ENCODE measurements around the gene ESRRA. TPM values are rescaled to one million over a fixed set of nuclear protein-coding genes. Genes with fewer than 3 reads are reported as not detected.

Gene ESRRA
- total and polyA plus RNA-seq, 2 of the 13 experiments (the other 11 are each of a cell fraction or from before 2014, with no cell fraction given) = 18.1 to 36.3 TPM

- TF ChIP-seq, protein P1, sequence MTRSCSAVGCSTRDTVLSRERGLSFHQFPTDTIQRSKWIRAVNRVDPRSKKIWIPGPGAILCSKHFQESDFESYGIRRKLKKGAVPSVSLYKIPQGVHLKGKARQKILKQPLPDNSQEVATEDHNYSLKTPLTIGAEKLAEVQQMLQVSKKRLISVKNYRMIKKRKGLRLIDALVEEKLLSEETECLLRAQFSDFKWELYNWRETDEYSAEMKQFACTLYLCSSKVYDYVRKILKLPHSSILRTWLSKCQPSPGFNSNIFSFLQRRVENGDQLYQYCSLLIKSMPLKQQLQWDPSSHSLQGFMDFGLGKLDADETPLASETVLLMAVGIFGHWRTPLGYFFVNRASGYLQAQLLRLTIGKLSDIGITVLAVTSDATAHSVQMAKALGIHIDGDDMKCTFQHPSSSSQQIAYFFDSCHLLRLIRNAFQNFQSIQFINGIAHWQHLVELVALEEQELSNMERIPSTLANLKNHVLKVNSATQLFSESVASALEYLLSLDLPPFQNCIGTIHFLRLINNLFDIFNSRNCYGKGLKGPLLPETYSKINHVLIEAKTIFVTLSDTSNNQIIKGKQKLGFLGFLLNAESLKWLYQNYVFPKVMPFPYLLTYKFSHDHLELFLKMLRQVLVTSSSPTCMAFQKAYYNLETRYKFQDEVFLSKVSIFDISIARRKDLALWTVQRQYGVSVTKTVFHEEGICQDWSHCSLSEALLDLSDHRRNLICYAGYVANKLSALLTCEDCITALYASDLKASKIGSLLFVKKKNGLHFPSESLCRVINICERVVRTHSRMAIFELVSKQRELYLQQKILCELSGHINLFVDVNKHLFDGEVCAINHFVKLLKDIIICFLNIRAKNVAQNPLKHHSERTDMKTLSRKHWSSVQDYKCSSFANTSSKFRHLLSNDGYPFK (CRISPR knock-in tag; IDR thresholded peaks at IDR 0.05; ENCODE audit: borderline replicate concordance) = peak; percentile 46; the same call in 1 of the 2 replicates
- TF ChIP-seq ZNF326 (CRISPR knock-in tag; IDR thresholded peaks at IDR 0.05; ENCODE audit: borderline replicate concordance) (0 out of 2 replicates have a peak, but pooled peaks have one; percentile 59), KDM2A (CRISPR knock-in tag; IDR thresholded peaks at IDR 0.05; ENCODE audit: borderline replicate concordance, low read depth) (peak; percentile 79), RFX3 (CRISPR knock-in tag; IDR thresholded peaks at IDR 0.05) (peak; percentile 92), TOE1 (CRISPR knock-in tag; IDR thresholded peaks at IDR 0.05) (no peak), BHLHE40 (IDR thresholded peaks at IDR 0.05; ENCODE audit: low read length) (no peak), ATF7-NPFF (CRISPR knock-in tag; IDR thresholded peaks at IDR 0.05; ENCODE audit: low read depth) (no peak), SNAPC2 (CRISPR knock-in tag; IDR thresholded peaks at IDR 0.05) (peak; percentile 70; the same call in 1 of the 2 replicates), ZNF816 (CRISPR knock-in tag; IDR thresholded peaks at IDR 0.05; ENCODE audit: borderline replicate concordance) (no peak), ZNF383 (CRISPR knock-in tag; IDR thresholded peaks at IDR 0.05; ENCODE audit: borderline replicate concordance) (no peak), ZNF275 (CRISPR knock-in tag; IDR thresholded peaks at IDR 0.05; ENCODE audit: borderline replicate concordance) (0 out of 2 replicates have a peak, but pooled peaks have one; percentile 13), PHF21A (CRISPR knock-in tag; IDR thresholded peaks at IDR 0.05) (no peak), MAX (IDR thresholded peaks at IDR 0.05) (peak; percentile 45), U2AF1 (optimal IDR thresholded peaks at IDR 0.05; ENCODE audit: low read depth, low read length) (peak; percentile 56), ZNF225 (CRISPR knock-in tag; IDR thresholded peaks at IDR 0.05) (peak; percentile 45; the same call in 1 of the 2 replicates)
- TF ChIP-seq, protein P2, sequence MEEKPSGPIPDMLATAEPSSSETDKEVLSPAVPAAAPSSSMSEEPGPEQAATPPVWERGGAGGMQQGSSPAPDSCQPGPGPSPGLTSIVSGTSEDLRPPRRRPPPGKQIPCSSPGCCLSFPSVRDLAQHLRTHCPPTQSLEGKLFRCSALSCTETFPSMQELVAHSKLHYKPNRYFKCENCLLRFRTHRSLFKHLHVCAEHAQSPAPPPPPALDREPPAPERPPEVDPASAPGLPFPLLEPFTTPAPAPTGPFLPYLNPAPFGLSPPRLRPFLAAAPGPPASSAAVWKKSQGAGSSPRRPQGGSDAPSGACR (CRISPR knock-in tag; IDR thresholded peaks at IDR 0.05) = peak; percentile 89
- TF ChIP-seq, protein P3, sequence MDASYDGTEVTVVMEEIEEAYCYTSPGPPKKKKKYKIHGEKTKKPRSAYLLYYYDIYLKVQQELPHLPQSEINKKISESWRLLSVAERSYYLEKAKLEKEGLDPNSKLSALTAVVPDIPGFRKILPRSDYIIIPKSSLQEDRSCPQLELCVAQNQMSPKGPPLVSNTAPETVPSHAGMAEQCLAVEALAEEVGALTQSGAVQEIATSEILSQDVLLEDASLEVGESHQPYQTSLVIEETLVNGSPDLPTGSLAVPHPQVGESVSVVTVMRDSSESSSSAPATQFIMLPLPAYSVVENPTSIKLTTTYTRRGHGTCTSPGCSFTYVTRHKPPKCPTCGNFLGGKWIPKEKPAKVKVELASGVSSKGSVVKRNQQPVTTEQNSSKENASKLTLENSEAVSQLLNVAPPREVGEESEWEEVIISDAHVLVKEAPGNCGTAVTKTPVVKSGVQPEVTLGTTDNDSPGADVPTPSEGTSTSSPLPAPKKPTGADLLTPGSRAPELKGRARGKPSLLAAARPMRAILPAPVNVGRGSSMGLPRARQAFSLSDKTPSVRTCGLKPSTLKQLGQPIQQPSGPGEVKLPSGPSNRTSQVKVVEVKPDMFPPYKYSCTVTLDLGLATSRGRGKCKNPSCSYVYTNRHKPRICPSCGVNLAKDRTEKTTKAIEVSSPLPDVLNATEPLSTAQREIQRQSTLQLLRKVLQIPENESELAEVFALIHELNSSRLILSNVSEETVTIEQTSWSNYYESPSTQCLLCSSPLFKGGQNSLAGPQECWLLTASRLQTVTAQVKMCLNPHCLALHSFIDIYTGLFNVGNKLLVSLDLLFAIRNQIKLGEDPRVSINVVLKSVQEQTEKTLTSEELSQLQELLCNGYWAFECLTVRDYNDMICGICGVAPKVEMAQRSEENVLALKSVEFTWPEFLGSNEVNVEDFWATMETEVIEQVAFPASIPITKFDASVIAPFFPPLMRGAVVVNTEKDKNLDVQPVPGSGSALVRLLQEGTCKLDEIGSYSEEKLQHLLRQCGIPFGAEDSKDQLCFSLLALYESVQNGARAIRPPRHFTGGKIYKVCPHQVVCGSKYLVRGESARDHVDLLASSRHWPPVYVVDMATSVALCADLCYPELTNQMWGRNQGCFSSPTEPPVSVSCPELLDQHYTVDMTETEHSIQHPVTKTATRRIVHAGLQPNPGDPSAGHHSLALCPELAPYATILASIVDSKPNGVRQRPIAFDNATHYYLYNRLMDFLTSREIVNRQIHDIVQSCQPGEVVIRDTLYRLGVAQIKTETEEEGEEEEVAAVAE (CRISPR knock-in tag; IDR thresholded peaks at IDR 0.05; ENCODE audit: borderline replicate concordance) = no peak
- TF ChIP-seq, protein P4, sequence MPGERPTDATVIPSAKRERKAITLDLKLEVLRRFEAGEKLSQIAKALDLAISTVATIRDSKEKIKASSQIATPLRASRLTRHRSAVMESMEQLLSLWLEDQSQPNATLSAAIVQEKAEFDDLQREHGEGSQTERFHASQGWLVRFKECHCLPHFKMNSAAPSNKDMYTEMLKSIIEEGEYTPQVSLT (CRISPR knock-in tag; IDR thresholded peaks at IDR 0.05; ENCODE audit: borderline replicate concordance, low read depth) = no peak
Observed at GRCh38 chr11:64284048-64284961, 21.0 kb upstream of the ESRRA start, which contains the start of gene BAD (continued).
